HL-60 (cell line): ENCODE measurements around the gene DLX3.
A peak's percentile ranks its signal among the peaks of the same experiment; 100 is the strongest.

Experiments
- DNase-seq, 2 experiments: peaks; one replicate each; pipeline ENCODE4 v3.0.0-alpha.2; 2010 to 2020; ENCODE audit warnings: low read depth in 1 of 2, low spot score in 1 of 2
- H3K27ac ChIP-seq: fragments of 250-450 bp; sonication (Bioruptor Pico); replicated peaks from 2 replicates; pipeline ENCODE4 v1.5.1; 2020; ENCODE audit warnings: mild to moderate bottlenecking, moderate library complexity
- H3K27me3 ChIP-seq: fragments of 250-450 bp; sonication (Bioruptor Pico); 2 replicates; pipeline ENCODE4 v1.5.1; 2021; ENCODE audit warnings: mild to moderate bottlenecking, moderate library complexity; ENCODE audit not compliant: insufficient read depth, poor library complexity, severe bottlenecking
- H3K4me3 ChIP-seq: replicated peaks from 2 replicates; pipeline ENCODE4 v1.5.1; 2011; ENCODE audit warnings: mild to moderate bottlenecking, control low read depth, low read length; ENCODE audit not compliant: insufficient read depth
- CTCF ChIP-seq: IDR thresholded peaks from one replicate; pipeline ENCODE4 v1.5.1; 2011; ENCODE audit warnings: low read length, control low read depth, inconsistent platforms; ENCODE audit not compliant: insufficient read depth
- GABPA ChIP-seq: IDR thresholded peaks from 2 replicates; pipeline ENCODE4 v1.6.1; 2012; ENCODE audit warnings: low read depth
- POLR2AphosphoS5 ChIP-seq: IDR thresholded peaks from 2 replicates; pipeline ENCODE4 v1.6.1; 2012; ENCODE audit warnings: low read depth
- REST ChIP-seq: IDR thresholded peaks from 2 replicates; pipeline ENCODE4 v1.6.1; 2012; ENCODE audit warnings: low read depth; ENCODE audit not compliant: insufficient replicate concordance
- SPI1 ChIP-seq: IDR thresholded peaks from 2 replicates; pipeline ENCODE4 v1.6.1; 2012; ENCODE audit warnings: low read depth, mild to moderate bottlenecking, borderline replicate concordance

The DLX3 gene

GRCh38 chr17:49966767-49967166 lies 28.3 kb downstream of the DLX3 start:
- H3K4me3 ChIP-seq: no peak overlapping the region
- peaks cover 58% of the 10 kb centered on the region for H3K27me3 ChIP-seq
- no peak for DNase-seq
- no peak overlapping the region for H3K27ac ChIP-seq
- TF ChIP-seq REST (no peak), GABPA (no peak), CTCF (no peak), SPI1 (no peak), POLR2AphosphoS5 (no peak)

- peak; percentile 95 for TF ChIP-seq SPI1
- TF ChIP-seq REST: no peak
- Histone ChIP-seq H3K27ac (no peak overlapping the region), H3K27me3 (peaks cover 45% of the 10 kb centered on the region), H3K4me3 (no peak overlapping the region)
- peak in 1 of 2 experiments; percentile 31 for DNase-seq
Observed at GRCh38 chr17:49965524-49965909, 29.5 kb downstream of the DLX3 start.

- Histone ChIP-seq H3K27me3 (peaks cover 40% of the 10 kb centered on the region), H3K4me3 (no peak overlapping the region), H3K27ac (no peak overlapping the region)
- no peak for DNase-seq
- no peak for TF ChIP-seq CTCF
- no peak for TF ChIP-seq REST
- no peak for TF ChIP-seq SPI1
- no peak for TF ChIP-seq GABPA
- TF ChIP-seq POLR2AphosphoS5: no peak
Observed at GRCh38 chr17:49964769-49965523, 30.1 kb downstream of the DLX3 start.
